Measurements from ENCODE around the gene GPC6.
"Not testable (repeated sequence)": the region's sequence is repeated elsewhere in the genome, so short reads cannot be mapped to it uniquely, and the experiment has no call there.

Gene GPC6

DNA sequence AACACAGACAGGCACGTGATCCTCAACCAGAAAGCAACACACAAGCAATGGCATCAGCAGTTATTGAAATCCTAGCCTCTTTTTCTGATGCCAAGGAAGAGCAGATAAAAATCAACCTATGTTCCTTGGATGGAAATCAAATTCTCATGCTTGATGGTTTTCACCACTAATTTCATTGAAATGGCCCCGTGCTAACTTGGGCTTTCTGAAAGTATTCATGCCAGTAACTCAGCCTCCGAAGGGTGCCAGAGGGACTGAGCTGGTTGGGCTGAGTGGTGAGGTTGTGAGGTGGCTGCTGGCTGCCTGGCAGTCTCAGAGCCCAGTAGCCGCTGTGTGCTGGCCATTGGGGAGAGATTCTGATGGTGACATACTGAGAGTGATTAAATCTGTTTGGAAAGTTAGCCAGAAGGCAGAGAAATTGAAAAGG, 943.6 kb downstream of the GPC6 start:
- no peak for DNase-seq (ENCODE audit: low read depth)

DNA sequence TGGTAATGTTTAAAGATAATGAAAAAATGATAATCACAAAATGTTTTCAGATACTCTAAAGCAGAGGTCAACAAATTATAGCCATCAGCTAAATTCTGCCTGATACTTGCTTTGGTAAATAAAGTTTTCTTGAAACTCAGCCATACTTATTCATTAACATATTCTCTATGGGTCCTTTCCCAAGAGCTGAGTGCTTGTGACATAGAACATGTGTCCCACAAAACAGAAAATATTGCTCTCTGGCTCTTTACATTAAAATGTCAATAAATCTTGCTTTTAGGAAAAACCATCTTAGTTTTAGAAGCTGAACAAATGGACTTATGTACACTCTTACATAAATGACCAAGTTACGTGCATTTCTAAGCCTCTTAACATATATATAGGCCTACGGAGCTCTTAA, 945.8 kb downstream of the GPC6 start:
- DNase-seq (ENCODE audit: low read depth) = no peak

DNA sequence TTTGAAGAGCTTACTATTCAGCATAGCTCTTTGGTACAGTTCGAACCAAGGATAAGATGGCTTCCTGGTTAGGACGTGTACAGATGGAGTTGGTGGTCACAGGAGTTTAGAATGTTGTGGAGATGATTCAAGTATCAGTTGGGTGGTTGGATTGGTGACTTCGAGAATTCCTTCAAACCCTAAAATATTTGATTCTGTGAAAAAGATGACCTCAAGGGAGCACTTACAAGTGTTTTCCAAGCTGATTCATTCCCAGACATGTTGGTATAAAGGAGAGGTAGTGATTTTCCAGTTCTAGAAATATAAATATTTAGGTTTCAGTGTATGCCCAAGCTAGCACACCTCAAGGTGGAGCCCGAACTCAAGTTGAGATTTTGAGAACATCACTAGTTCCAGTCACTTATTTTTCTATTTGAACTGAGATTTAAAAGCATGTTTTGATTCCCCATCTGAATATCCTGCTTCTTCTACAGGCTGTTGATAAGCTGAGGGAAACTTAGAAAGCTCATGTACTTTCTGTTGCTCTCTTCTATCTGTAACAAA, 946.8 kb downstream of the GPC6 start:
- DNase-seq (ENCODE audit: low read depth) = no peak

DNA sequence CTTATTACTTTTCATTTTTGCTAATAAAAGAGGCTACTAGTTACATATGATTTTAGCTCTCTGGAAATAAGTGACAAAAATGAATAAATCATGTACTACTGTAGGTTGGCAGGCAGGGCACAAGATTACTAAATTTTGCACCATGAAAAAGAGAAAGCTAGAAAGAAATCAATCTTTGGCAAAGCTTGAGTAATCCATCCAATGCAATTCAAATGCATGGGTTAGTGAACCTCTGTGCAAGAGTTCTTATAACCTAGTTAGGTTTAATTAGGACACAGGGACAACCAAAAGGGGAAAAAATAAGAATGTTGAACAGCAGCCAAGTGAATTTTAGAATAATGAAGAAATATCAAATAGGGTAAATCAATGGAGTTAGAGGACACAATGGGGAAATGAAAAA, 947.4 kb downstream of the GPC6 start:
- no peak for DNase-seq (ENCODE audit: low read depth)

DNA sequence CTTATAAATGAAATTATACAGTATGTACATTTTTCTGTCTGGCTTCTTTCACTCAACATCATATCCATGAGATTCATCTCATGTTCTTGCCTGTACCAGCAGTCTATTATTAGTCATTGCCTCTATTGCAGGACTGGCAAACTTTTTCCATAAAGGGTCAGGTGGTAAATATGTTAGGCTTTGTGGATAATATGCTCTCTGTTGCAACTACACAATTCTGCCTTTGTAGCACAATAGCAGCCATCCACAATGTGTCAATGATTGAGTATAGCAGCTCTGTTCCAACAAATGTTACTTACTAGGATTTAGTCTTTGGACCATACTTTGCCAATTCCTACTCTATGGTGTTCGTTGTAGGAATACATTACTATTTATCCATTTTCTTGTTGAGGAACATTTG, 948.5 kb downstream of the GPC6 start:
- no peak for DNase-seq (ENCODE audit: low read depth)

DNA sequence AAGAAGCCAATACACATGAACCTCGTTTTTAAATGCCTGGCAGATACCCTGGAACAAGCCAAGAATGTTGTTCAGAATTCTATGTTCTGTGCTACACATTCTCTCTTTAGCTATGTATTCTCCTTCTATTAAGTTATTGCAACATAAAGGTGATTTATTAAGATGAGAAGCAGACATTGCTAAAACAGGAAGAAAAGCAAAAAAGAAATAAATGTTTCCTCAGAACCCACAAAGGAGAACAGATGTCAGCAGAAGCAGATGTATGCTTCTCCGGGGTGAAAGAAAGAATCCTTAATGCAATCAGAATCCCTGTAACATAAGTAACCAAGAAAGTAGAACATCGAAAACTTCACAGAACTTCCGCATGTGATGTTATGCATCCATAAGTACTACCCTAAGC, 950.0 kb downstream of the GPC6 start:
- DNase-seq (ENCODE audit: low read depth) = no peak

DNA sequence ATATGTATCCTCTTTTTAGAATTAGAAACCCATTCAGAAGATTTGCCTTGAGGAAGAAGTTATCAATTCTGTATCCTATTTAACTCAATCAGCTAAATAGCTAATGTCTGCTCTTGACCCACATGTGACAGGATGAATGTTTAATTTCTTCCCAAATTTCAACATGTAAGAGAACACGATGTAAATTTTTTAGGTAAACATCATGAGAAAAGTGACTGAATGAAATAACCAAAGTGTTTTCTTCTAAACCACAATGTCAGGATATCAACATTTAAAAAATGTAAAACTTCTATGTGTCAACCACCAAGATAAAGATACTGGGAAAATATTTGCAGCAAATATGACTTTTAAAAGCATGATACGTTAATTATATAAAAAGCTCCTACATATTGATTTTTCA, 950.4 kb downstream of the GPC6 start:
- DNase-seq (ENCODE audit: low read depth) = no peak

DNA sequence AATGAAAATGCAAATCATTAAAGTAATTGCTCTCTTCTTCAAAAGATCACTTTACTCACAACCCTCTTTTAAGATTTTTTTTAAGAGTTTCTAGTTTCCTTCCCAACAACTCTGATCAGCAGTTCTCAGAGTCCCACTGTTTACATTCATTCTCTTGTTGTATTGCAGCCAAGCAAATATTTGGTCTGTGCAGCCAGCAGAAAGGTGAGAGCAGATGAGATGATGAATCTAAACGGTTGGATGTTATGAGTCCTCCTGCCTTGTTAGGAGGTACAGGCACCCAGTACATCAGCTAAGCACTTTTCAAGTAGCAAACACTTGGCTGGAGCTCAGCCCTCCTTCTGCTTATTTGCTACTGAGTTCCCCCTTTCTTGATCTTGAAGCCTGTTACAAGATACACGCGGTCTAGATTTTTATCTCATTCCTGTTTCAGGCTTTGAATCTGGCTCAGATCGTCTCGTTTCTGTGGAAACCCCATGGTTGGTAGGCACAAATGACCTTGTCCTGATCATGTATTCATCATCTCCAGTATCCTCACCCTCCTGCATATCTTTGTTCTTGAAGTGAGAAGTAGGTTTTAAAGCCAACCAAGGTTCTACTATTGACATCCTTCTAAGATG, 952.1 kb downstream of the GPC6 start:
- DNase-seq (ENCODE audit: low read depth) = no peak

DNA sequence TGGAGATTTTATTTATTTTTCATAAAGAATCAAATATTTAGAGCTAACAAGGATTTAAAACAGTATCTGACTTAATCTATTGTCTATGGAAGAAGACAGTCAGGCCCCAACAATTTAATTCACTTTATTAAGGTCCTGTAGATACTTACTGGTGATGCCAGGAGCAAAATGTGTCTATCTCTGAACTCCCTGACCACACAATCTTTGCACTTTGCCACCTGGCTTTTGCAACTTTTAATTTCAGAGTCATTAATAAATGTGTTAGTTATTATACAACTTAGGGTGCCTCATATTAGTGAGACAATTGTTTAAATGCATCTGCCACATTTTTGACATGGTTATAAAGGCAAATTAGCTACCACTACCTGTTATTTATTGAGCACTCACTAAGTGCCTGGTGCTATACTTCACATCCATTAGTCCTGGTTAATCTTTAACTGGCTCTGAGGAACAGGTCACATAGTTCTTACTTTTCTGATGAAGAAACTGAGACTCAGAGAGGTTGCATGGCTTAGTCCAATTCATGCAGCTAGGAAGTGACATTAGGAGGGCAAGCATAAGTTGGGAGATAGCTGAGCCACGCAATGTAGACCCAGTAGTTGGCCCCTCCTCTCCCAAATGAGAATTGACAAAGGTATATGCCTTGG, 955.0 kb downstream of the GPC6 start:
- DNase-seq (ENCODE audit: low read depth) = no peak

DNA sequence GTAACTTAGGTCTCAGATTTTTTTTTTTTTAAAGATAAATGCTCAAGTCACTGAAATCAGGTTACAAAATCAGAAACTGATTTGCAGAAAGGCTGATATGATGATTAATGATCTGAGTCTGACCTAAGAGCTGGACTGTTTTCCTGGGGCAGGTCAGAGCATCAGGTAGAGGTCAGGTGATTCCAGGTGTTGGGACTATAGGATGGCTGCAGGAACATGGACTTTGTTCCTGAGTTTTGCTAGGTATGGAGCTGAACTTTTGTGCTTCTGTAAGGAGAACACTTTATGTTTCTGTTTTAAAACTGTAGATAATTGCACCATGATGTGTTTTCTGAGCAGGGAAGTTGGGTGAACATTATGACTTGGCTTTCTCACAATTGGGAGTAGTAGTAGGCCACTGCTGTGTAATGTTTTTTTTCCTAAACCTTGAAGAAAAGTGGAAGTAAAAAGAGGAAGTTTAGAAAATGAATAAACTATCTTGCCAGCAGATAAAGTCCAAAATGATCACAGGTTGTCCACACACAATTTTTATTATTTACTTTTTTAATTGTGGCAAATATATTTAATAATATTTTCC, 955.7 kb downstream of the GPC6 start:
- no peak for DNase-seq (ENCODE audit: low read depth)

DNA sequence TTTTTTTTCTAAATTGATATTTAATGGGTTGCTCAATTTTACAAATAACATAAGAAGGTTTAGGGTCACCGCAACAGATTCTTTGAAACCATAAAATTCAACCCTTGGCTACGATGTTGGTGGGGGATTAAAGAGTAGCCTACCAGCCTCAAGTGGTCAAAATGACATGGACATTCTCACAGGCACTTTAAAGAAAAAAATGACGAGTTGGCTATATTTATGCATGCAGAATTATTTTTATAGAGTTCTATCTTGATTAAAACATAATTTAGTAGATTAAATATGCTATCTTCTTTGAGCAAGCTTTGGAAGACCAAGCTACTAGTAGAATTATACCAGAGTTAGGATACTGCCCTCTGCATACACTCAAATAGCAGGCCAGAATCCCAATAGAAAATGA, 959.9 kb downstream of the GPC6 start:
- no peak for DNase-seq (ENCODE audit: low read depth)

DNA sequence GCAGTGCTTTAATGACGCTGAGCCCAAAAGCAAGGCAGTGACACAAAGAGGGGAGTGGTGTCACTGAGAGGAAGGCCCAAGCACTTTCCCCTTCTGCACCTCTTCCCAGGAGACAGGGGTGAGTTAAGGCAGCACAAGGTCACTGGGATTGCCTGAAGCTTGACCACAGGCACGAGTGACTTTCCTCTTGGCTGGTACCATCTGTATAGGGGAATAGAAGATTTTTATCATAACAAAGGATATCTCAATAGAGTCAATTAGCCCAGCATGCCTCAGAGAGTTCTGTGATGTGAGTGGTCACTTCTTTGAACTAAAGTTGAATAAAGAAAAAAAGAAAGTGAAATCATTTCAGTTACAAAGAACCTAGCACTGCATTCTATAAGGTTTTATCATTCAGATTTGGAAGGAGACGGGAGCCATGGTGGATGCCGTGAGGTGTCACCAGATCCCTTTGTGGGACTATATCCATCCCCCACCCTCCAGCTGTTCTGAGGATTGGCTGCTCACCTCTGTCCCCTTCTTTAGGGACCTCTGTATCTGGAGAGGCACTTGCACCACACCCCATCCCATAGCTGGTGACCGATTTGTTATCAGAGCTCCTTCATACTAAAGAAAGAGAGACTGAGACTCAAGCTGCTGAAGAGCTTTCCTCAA, 961.7 kb downstream of the GPC6 start:
- no peak for DNase-seq (ENCODE audit: low read depth)

DNA sequence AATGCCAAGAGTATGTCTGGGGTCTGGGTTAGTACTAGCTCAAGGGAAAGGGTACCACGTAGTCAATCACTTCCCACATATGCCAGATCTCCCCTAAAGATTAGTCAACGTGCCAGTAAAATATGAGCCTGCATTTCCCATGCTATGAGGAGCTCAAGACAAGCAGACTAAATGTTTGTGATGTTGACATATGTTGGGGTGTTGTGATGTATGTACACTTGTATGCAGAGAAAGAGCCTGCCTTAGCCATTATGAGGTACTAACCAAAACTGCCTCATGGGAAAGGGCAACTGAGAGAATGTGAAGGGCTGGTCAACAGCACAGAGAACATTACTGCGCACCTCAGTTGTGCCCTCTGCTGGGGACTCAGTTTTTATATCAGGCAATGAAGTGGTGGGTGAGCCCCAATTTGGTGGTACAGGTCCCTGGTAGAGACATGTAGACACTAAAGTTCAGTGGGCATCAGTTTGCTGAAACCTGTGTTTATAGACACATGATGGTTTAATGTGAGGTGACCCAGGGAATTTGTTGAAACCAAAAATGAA, 965.9 kb downstream of the GPC6 start:
- no peak for DNase-seq (ENCODE audit: low read depth)

DNA sequence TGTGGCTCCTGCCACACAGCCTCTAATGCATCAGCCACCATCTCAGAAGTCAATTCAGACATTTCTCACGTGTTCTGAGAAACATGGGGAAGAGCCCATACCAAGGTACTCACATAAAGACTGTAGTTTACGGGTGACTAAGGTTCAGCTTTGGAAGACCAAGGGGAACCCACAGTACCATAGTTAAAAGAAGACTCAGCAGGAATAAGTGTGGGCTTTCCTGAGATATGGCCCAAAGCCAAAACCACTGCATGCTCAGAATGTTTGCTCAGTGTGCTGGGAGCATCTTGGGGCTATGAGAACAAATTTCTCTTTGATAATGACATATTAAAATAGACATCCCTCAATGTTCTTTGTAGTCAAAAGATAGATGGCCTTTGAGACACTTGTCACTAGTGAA, 969.1 kb downstream of the GPC6 start:
- DNase-seq (ENCODE audit: low read depth) = no peak

DNA sequence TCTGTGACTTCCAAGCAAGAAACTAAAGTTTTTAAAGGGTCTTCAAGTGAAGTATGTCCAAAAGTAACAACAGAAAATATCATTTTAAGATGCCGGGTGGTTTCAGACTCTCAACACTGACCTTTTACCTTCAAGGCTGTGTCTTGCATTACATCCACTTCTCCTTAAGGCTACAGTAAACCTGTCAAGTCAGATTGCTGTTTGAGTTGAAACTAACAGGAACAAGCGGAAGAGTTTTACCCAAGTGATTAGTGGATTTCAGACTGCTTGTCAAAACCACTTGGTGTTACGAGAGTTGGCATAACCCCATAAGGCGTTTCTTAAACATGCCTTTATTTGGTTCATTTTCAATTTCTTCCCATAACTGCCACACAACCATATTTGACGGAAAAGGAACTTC, 969.8 kb downstream of the GPC6 start:
- DNase-seq (ENCODE audit: low read depth) = no peak

DNA sequence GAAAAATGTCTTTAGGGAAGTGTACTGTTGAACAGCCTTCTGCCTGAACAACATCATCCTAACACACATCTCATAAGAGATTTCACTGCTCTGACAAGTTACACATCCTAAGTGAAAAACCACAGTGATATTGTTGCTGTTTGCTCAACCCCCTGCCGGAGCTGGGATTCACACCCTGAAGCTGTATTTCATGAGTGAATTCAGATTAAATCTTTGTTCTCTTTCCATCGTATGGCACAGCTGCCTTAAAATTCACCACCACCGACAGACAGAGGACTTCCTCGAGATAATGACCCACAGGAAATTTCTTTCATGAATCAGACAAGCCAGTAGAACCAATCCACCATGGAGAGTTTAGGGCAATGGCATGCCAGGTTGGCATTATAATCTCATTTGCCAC, 972.1 kb downstream of the GPC6 start:
- no peak for DNase-seq (ENCODE audit: low read depth)

DNA sequence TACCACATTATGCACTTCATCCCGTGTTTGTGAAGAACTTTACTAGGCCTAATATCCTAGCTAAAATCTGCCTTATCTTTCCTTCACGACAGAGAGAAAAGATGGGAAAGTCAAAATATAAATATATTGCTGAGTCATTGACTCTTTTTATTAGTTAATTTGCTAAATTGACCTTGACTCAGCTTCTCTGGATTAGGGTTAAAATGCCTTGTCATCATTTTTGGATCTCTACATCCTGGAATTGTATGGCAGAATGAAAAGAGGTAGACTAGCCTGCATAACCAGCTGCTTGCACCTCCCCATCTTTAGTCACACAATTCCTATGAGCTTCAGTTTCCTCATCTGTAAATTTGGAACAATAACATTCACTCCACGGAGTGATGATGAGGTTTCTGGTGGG, 972.5 kb downstream of the GPC6 start:
- DNase-seq (ENCODE audit: low read depth) = no peak

DNA sequence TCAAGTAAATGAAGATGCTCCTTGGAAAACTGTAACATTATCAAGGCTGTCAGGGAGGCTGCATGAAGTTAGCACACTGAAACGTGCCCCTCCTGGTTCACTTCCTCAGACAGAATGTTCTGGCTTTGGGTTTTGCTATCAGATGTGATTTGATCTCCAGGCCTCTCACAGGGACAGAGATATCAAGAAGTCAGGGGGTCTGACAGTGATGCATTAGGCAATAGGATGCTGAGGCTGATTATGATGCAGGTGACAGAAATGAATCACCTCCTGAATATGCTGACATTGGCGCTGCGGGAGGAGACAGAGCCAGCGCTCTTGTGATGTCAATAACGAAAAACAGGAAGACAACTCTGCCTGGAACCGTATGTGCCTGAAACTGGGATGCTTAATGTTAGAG, 974.4 kb downstream of the GPC6 start:
- DNase-seq (ENCODE audit: low read depth) = no peak

DNA sequence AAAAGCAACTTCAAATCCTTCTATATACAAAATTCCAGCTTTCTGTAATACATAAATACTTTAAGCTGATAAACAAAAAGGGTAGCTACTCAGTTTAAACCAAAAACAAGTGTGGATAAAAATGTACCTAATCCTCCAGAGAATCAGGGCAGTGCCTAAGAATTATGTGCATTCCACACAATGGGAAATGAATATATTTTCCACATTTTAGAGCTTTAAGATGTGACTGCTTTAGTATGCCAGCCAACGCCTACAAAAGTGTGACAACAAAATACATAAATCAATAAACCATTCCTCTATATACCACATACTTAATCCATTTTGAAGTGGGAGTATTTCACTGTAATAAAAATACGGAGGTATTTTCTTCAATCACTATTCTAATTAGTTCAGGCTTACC, 977.6 kb downstream of the GPC6 start:
- no peak for DNase-seq (ENCODE audit: low read depth)

DNA sequence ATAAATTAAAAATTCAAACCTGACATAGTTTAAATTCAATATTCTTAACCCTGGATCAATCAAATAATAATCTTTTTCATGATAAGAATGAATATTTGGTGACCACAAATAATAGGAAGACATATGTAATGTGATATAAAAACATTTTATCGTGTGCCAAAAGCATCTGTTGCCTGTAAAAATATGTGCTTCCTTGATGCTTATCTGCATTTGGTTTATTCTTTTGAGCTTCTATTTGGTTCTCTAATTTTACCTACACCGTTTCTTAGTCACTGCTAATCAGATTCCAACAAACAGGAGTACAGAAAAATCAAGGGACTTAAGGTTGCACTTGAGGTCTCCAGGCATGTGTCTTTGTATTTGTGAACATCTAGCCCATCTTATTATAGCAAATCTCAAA, 978.3 kb downstream of the GPC6 start:
- no peak for DNase-seq (ENCODE audit: low read depth)

DNA sequence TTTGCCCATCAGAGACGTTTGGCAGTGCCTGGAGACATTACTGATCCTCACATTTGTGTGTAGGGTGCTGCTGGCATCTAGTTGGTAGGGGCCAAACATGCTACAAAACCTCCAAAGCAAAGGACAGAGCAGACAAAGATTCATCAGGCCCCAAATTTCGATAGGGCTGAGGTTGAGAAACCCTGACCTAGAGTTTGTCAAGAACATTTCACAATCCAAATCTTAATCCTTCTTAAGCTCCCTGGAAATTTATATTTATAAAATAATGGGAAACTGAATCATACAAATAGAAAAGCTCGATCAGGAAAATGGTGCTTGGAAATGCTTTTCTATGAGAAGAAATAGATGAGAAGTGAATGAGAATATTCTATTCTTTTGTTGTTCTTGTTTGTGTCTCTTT, 979.3 kb downstream of the GPC6 start:
- DNase-seq (ENCODE audit: low read depth) = no peak

DNA sequence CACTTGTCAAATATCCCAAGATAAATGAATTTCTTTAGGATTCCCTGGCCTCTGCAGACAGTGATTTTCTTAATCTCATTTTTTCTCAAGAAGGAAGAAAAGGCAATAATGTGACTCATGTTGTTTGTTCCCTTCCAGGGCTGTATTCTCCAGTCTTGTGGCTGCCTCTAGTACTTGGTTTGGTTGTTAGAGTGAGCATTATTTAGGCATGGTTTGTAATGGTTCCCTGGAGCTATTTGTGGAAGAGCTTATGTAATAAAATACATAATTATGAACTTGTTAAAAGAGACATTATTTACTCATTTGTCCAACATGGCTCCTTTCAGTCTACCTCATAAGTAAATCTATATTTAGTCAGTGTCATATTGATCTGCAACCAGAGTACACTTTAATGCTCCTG, 982.5 kb downstream of the GPC6 start:
- DNase-seq (ENCODE audit: low read depth) = no peak

DNA sequence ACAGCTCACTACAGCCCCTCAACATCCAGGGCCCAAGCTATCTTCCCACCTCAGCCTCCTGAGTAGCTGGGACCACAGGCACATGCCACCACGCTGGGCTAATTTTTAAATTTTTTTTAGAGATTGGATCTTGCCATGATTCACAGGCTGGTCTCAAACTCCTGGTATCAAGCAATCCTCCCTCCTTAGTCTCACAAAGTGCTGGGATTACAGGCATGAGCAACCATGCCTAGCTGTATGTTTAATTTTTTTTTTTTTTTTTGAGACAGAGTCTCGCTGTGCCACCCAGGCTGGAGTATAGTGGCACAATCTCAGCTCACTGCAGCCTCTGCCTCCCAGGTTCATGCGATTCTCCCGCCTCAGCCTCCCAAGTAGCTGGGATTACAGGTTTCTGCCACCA, 983.3 kb downstream of the GPC6 start:
- not testable (repeated sequence) for DNase-seq (ENCODE audit: low read depth)
